Kidney (tissue), 14 donors: ENCODE data around the gene TFB2M. TPM values are rescaled to one million over a fixed set of nuclear protein-coding genes. Genes with fewer than 3 reads are reported as not detected.
A peak's percentile ranks its signal among the peaks of the same experiment; 100 is the strongest.
"Not testable (repeated sequence)": the region's sequence is repeated elsewhere in the genome, so short reads cannot be mapped to it uniquely, and the experiment has no call there.

Source experiments
- DNase-seq, 5 donors: peaks; one replicate each; pipeline ENCODE4 v3.0.0-alpha.2; 2013 to 2020
- FAIRE-seq: peaks from 2 replicates; lab custom pipeline; 2012; peaks lifted over from hg19 to GRCh38; lab: Jason Lieb, UNC
- H3K27ac ChIP-seq, 2 donors: one replicate each; pipeline ENCODE4 v1.7.0; 2013; ENCODE audit warnings: low read depth in 2 of 2, low read length in 2 of 2, inconsistent platforms in 1 of 2
- H3K27me3 ChIP-seq: one replicate; pipeline ENCODE4 v1.7.1; 2013; ENCODE audit warnings: low read length, inconsistent platforms; ENCODE audit not compliant: control insufficient read depth, insufficient read depth
- H3K36me3 ChIP-seq, 3 donors: one replicate each; pipeline versions ENCODE4 v1.7.0 to v1.7.1; 2013; ENCODE audit warnings: low read length in 3 of 3, control low read depth in 1 of 3, inconsistent platforms in 1 of 3; ENCODE audit not compliant: insufficient read depth in 3 of 3, control insufficient read depth in 2 of 3
- H3K4me1 ChIP-seq, 3 donors: one replicate each; pipeline versions ENCODE4 v1.7.0 to v1.7.1; 2013; ENCODE audit warnings: low read length in 3 of 3, inconsistent platforms in 1 of 3, low read depth in 1 of 3; ENCODE audit not compliant: control insufficient read depth in 2 of 3, insufficient read depth in 2 of 3
- H3K4me3 ChIP-seq, 3 donors: one replicate each; pipeline versions ENCODE4 v1.7.0 to v1.8.1; 2013; ENCODE audit warnings: low read length in 3 of 3, control low read depth in 1 of 3, inconsistent platforms in 1 of 3
- H3K9ac ChIP-seq, 3 donors: one replicate each; pipeline versions ENCODE4 v1.7.0 to v1.7.1; 2013; ENCODE audit warnings: low read length in 3 of 3, control low read depth in 1 of 3, inconsistent platforms in 1 of 3
- H3K9me3 ChIP-seq, 3 donors: one replicate each; pipeline versions ENCODE4 v1.7.0 to v1.7.1; 2013; ENCODE audit warnings: low read length in 3 of 3, control low read depth in 1 of 3, inconsistent platforms in 1 of 3; ENCODE audit not compliant: control insufficient read depth in 2 of 3, insufficient read depth in 1 of 3
- CTCF ChIP-seq: IDR thresholded peaks from 3 replicates; pipeline ENCODE4 v1.5.1; 2012; ENCODE audit warnings: mild to moderate bottlenecking, moderate library complexity, borderline replicate concordance; ENCODE audit not compliant: insufficient read depth; ENCODE audit errors: extremely low read depth
- intact Hi-C: fragments of 100-400 bp; cut with DNase I; formaldehyde crosslinking; loops from one replicate; pipeline ENCODE4 v1.11.1; 2022
- polyA plus RNA-seq: library from polyadenylated mRNA; stranded (reverse); fragments of 350-450 nt; fragmentation: Illumina TruSeq; extraction: RNeasy Lipid Tissue Mini Kit (QIAGEN cat#74804); gene quantifications from one replicate; pipeline ENCODE4 v1.2.3, GENCODE V29; 2014; ENCODE audit warnings: low read depth, low replicate concordance; ENCODE audit not compliant: insufficient read depth
- total RNA-seq: library from RNA; stranded (reverse); fragmentation: NEBNext Ultra II Directional; extraction: Animal tissue kit (Norgen Biotek cat#: 25700); gene quantifications from one replicate; pipeline ENCODE4 v1.2.1, GENCODE V29; 2021
- donor health status: control.
- donor health status: control.
- donor health status: control.
- donor health status: control.
- donor health status: control.
- donor health status: DM: yes; HTN: yes; CAD: no.
- donor health status: Normal renal cell carcinoma (clear cell type).

Gene TFB2M
- total and polyA plus RNA-seq, 2 donors from 2014 or later = 10.8 to 14.7 TPM

DNA sequence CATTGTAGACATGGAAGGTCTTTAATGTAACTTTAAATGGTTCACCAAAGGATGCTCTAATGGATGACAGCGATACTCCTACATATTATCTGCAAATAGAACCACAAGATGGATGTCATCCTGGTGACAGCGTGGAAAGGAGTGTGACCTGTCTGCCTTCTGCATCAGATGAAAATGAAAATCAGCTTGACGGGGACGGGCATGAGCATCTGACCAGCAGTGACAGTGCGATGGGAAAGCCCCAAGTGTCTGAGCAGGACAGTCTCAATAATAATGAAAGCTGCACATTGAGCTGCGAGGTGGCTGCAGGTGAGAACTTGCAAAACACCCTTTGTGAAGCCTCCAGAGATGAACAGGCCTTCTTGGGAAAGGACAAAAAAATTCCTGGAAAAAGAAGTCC lies 25.4 kb upstream of the TFB2M start:
- H3K9me3 ChIP-seq = peaks cover 0 to 3% (median 0%) of the 10 kb centered on the region in 3 donors
- H3K9ac ChIP-seq = no peak overlapping the region
- no peaks in the 10 kb centered on the region for H3K4me1 ChIP-seq
- H3K27ac ChIP-seq = no peak overlapping the region
- intact Hi-C loops = no loop called here
- no peaks in the 10 kb centered on the region for H3K27me3 ChIP-seq
- H3K36me3 ChIP-seq = peaks cover 0 to 11% (median 2%) of the 10 kb centered on the region in 3 donors
- no peak for TF ChIP-seq CTCF
- DNase-seq = no peak
- no peak for FAIRE-seq
- no peak overlapping the region for H3K4me3 ChIP-seq

GRCh38 chr1:246591047-246591446 lies 25.0 kb upstream of the TFB2M start:
- Histone ChIP-seq H3K36me3 (peaks cover 0 to 9% (median 2%) of the 10 kb centered on the region in 3 donors), H3K27me3 (no peaks in the 10 kb centered on the region), H3K9ac (no peak overlapping the region), H3K4me3 (no peak overlapping the region), H3K4me1 (no peaks in the 10 kb centered on the region), H3K9me3 (peaks cover 0 to 3% (median 0%) of the 10 kb centered on the region in 3 donors), H3K27ac (no peak overlapping the region)
- DNase-seq (no peak), FAIRE-seq (no peak)
- no peak for TF ChIP-seq CTCF
- intact Hi-C loops = no loop called here

GRCh38 chr1:246589919-246590318 lies 23.9 kb upstream of the TFB2M start:
- intact Hi-C loops, H3K4me1 ChIP-seq, FAIRE-seq: not testable (repeated sequence)

DNA sequence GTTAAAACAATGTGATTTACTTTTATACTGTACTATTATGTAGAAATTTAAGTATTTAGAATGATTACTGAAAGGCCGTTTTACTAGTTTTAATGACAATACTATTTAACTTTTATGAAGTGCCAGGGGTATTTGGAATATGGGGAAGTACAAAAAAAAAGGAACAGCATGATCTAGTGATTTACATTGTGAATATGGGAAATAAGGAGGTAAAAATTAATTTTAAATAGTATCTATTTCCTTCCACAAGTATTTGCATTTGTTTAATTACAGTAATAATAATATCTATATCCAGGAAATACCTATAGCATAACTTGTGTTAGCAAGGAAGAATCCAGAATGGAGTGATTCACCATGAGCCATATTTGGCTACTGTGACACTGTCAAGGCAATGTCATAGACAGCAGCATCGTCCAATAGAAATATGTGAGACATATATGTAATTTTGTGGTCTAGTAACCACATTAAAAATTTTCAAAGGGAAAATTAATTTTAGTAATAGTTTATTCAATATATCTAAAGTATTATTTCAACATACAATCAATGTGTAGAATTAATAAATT lies 22.2 kb upstream of the TFB2M start:
- H3K27me3 ChIP-seq = no peaks in the 10 kb centered on the region
- H3K9ac ChIP-seq = no peak overlapping the region
- no peak overlapping the region for H3K27ac ChIP-seq
- TF ChIP-seq CTCF = no peak
- H3K4me1 ChIP-seq = peaks cover 0 to 9% (median 2%) of the 10 kb centered on the region in 3 donors
- intact Hi-C loops = no loop called here
- peaks cover 0 to 3% (median 0%) of the 10 kb centered on the region in 3 donors for H3K9me3 ChIP-seq
- peaks cover 0 to 2% (median 2%) of the 10 kb centered on the region in 3 donors for H3K36me3 ChIP-seq
- no peak overlapping the region for H3K4me3 ChIP-seq
- FAIRE-seq (peak; percentile 62), DNase-seq (no peak)

More at GRCh38 chr1:246589919-246590318, 23.9 kb upstream of the TFB2M start:
- not testable (repeated sequence) for H3K27ac ChIP-seq, H3K27me3 ChIP-seq, H3K9me3 ChIP-seq, DNase-seq, H3K9ac ChIP-seq, H3K36me3 ChIP-seq, H3K4me3 ChIP-seq
